PC-3 (cell line): ENCODE measurements around the gene IFNAR1. TPM values are rescaled to one million over a fixed set of nuclear protein-coding genes. Genes with fewer than 3 reads are reported as not detected.

Source experiments
- ATAC-seq: fragments of 200-7000 bp; cut with Tn5 transposase; 2 replicates; pipeline ENCODE4 v1.9.1; 2020; ENCODE audit warnings: mild to moderate bottlenecking, moderate library complexity
- BruUV-seq: library from RNA; stranded (reverse); fragments of 400-500 nt; replicated peaks from 2 replicates; lab custom pipeline; 2021; lab: Mats Ljungman, UMichigan
- CTCF ChIA-PET: fragments of 300-600 bp; sonication (Branson Sonifier 250); formaldehyde crosslinking; loops from one replicate; lab custom pipeline; 2022; ENCODE audit warnings: antibody characterized with exemption; lab: Charles Lee
- POLR2A ChIA-PET: fragments of 300-600 bp; sonication (Branson Sonifier 250); formaldehyde crosslinking; loops from one replicate; lab custom pipeline; 2022; ENCODE audit warnings: antibody characterized with exemption; ENCODE audit not compliant: unreplicated experiment; lab: Charles Lee
- DNase-seq: peaks from one replicate; pipeline ENCODE4 v3.0.0-alpha.2; 2015
- H2AFZ ChIP-seq: fragments of 300-600 bp; sonication (generic); 2 replicates; pipeline ENCODE4 v1.6.0; 2016; ENCODE audit warnings: antibody characterized with exemption, low read length
- H3F3A ChIP-seq: fragments of 300-600 bp; sonication (generic); one replicate; pipeline ENCODE4 v1.6.0; 2017; ENCODE audit warnings: antibody characterized with exemption, low read length, control low read depth, mild to moderate bottlenecking; ENCODE audit not compliant: unreplicated experiment
- H3K27ac ChIP-seq: fragments of 300-600 bp; sonication (generic); 2 replicates; pipeline ENCODE4 v1.5.1; 2016; ENCODE audit warnings: mild to moderate bottlenecking, low read length
- H3K27me3 ChIP-seq: fragments of 300-600 bp; sonication (generic); 2 replicates; pipeline ENCODE4 v1.6.1; 2016; ENCODE audit warnings: low read length, mixed read lengths
- H3K36me3 ChIP-seq: fragments of 300-600 bp; sonication (generic); 2 replicates; pipeline ENCODE4 v1.6.1; 2016; ENCODE audit warnings: low read depth, mixed run types, low read length, mixed read lengths
- H3K4me1 ChIP-seq: fragments of 300-600 bp; sonication (generic); 2 replicates; pipeline ENCODE4 v1.5.1; 2016; ENCODE audit warnings: low read length; ENCODE audit not compliant: insufficient read depth
- H3K4me2 ChIP-seq: fragments of 300-600 bp; sonication (generic); 2 replicates; pipeline ENCODE4 v1.6.0; 2016; ENCODE audit warnings: low read length
- H3K4me3 ChIP-seq: fragments of 300-600 bp; sonication (generic); 2 replicates; pipeline ENCODE4 v1.5.1; 2016; ENCODE audit warnings: mild to moderate bottlenecking, low read length, mixed read lengths
- H3K79me2 ChIP-seq: fragments of 300-600 bp; sonication (generic); 2 replicates; pipeline ENCODE4 v1.6.1; 2017; ENCODE audit warnings: low read length, mixed read lengths
- H3K9ac ChIP-seq: fragments of 300-600 bp; sonication (generic); 2 replicates; pipeline ENCODE4 v1.6.0; 2016; ENCODE audit warnings: mild to moderate bottlenecking, low read length
- H3K9me2 ChIP-seq: fragments of 300-600 bp; sonication (generic); replicated peaks from 2 replicates; pipeline ENCODE4 v1.6.1; 2016; ENCODE audit warnings: mixed run types, low read length, mixed read lengths
- H3K9me3 ChIP-seq: fragments of 300-600 bp; sonication (generic); 2 replicates; pipeline ENCODE4 v1.6.1; 2016; ENCODE audit warnings: low read length, mixed read lengths
- H4K20me1 ChIP-seq: fragments of 300-600 bp; sonication (generic); 2 replicates; pipeline ENCODE4 v1.6.1; 2016; ENCODE audit warnings: low read length, mixed read lengths
- EZH2 ChIP-seq: fragments of 300-600 bp; sonication (generic); IDR thresholded peaks from one replicate; pipeline ENCODE4 v1.6.1; 2017; ENCODE audit warnings: antibody characterized with exemption, mild to moderate bottlenecking, low read length; ENCODE audit not compliant: unreplicated experiment
- EZH2phosphoT487 ChIP-seq: fragments of 300-600 bp; sonication (generic); IDR thresholded peaks from 2 replicates; pipeline ENCODE4 v1.6.1; 2018; ENCODE audit warnings: mild to moderate bottlenecking, antibody characterized with exemption, low read length, borderline replicate concordance
- intact Hi-C: fragments of 100-400 bp; cut with micrococcal nuclease; formaldehyde crosslinking; loops from 2 replicates; pipeline ENCODE4 v1.9.0; 2023
- total RNA-seq: library from RNA; depleted of rRNA; stranded (reverse); fragments of >200 nt; gene quantifications from 2 replicates; pipeline ENCODE4 v1.2.3, GENCODE V29; 2014
- TF ChIP-seq, protein P1 (sequence below): fragments of 300-600 bp; sonication (generic); conservative IDR thresholded peaks from 2 replicates; pipeline ENCODE4 v1.5.1; 2017; ENCODE audit warnings: antibody characterized with exemption, low read depth, mild to moderate bottlenecking, low read length

IFNAR1 gene
- total RNA-seq, 1 experiment from 2014 or later = 13.2 TPM

DNA sequence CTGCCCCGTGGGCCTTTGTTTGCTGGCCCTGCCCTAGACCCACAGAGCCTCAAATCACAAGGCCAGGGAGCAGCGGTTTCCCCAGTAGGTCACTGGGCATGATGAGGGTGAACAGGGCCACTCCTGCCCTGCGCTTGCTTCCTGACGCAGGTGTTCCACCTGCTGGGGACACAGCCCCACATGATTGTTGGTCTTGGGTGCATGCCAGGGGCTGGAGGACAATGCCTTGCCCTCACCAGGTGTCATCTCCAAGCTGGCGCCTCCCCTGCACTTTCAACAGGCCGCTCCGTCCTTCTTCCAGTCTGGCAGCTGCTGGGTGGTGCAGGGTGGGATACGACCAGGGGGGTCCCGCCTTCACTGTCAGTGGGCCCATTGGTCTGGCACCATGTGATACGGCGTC, 34.3 kb upstream of the IFNAR1 start:
- ChIA-PET POLR2A (no interaction called here), CTCF (no interaction called here)
- Histone ChIP-seq H3K4me1 (peaks cover 15% of the 10 kb centered on the region), H2AFZ (no peak overlapping the region), H3F3A (no peaks in the 10 kb centered on the region), H3K27ac (no peak overlapping the region), H3K4me3 (no peak overlapping the region), H3K27me3 (no peaks in the 10 kb centered on the region), H3K9me3 (no peaks in the 10 kb centered on the region), H3K9ac (no peak overlapping the region), H3K79me2 (no peaks in the 10 kb centered on the region), H3K4me2 (no peak overlapping the region), H3K9me2 (no peaks in the 10 kb centered on the region), H4K20me1 (no peaks in the 10 kb centered on the region), H3K36me3 (no peaks in the 10 kb centered on the region)
- DNase-seq (no peak), ATAC-seq (no peak)
- intact Hi-C loops = no loop called here
- BruUV-seq = no TSS peak
- TF ChIP-seq EZH2 (no peak), EZH2phosphoT487 (no peak)
- TF ChIP-seq, protein P1, sequence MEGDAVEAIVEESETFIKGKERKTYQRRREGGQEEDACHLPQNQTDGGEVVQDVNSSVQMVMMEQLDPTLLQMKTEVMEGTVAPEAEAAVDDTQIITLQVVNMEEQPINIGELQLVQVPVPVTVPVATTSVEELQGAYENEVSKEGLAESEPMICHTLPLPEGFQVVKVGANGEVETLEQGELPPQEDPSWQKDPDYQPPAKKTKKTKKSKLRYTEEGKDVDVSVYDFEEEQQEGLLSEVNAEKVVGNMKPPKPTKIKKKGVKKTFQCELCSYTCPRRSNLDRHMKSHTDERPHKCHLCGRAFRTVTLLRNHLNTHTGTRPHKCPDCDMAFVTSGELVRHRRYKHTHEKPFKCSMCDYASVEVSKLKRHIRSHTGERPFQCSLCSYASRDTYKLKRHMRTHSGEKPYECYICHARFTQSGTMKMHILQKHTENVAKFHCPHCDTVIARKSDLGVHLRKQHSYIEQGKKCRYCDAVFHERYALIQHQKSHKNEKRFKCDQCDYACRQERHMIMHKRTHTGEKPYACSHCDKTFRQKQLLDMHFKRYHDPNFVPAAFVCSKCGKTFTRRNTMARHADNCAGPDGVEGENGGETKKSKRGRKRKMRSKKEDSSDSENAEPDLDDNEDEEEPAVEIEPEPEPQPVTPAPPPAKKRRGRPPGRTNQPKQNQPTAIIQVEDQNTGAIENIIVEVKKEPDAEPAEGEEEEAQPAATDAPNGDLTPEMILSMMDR = no peak

- Histone ChIP-seq H3K4me2 (no peak overlapping the region), H3K4me3 (no peak overlapping the region), H3K9ac (no peak overlapping the region), H3K27me3 (no peaks in the 10 kb centered on the region), H4K20me1 (no peaks in the 10 kb centered on the region), H3K79me2 (no peaks in the 10 kb centered on the region), H3K36me3 (no peaks in the 10 kb centered on the region), H3K9me3 (no peaks in the 10 kb centered on the region), H2AFZ (no peak overlapping the region), H3K27ac (no peak overlapping the region), H3K4me1 (peaks cover 10% of the 10 kb centered on the region), H3K9me2 (no peaks in the 10 kb centered on the region), H3F3A (no peaks in the 10 kb centered on the region)
- POLR2A ChIA-PET = no interaction called here
- DNase-seq (no peak), ATAC-seq (no peak)
- TF ChIP-seq EZH2phosphoT487 = no peak
- TF ChIP-seq EZH2 = no peak
- TF ChIP-seq, protein P1 = no peak
- intact Hi-C loops = no loop called here
- CTCF ChIA-PET = no interaction called here
- no TSS peak for BruUV-seq
Measured at GRCh38 chr21:33291686-33292085, 33.1 kb upstream of the IFNAR1 start.

DNA sequence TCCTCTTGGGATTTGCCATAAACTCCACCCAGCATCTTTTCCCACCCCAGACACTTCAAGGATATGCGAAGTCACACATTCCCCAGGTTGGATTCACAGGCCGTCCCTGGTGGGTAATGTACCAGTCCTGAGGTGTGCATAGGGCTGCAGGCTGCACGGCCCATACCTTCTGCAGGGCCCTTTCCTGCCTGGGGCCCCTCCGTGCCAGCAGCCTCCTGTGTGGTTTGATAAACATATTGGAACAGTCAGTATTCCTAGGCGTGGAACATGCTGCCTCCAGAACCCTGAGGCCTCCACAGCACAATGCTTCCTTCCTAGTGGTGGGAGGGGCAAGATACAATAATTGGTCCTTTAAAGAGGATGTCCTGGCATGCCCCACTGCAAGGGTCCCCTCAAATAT, 32.0 kb upstream of the IFNAR1 start:
- CTCF ChIA-PET = no interaction called here
- POLR2A ChIA-PET = no interaction called here
- Histone ChIP-seq H3K9ac (no peak overlapping the region), H4K20me1 (no peaks in the 10 kb centered on the region), H3K27me3 (no peaks in the 10 kb centered on the region), H3K9me3 (no peaks in the 10 kb centered on the region), H3K4me1 (no peaks in the 10 kb centered on the region), H3K36me3 (no peaks in the 10 kb centered on the region), H3K79me2 (no peaks in the 10 kb centered on the region), H3K9me2 (no peaks in the 10 kb centered on the region), H2AFZ (no peak overlapping the region), H3K27ac (no peak overlapping the region), H3K4me2 (no peak overlapping the region), H3K4me3 (no peak overlapping the region), H3F3A (no peaks in the 10 kb centered on the region)
- DNase-seq = no peak
- intact Hi-C loops = no loop called here
- TF ChIP-seq, protein P1 = no peak
- TF ChIP-seq EZH2phosphoT487 (no peak), EZH2 (no peak)
- BruUV-seq = no TSS peak
- no peak for ATAC-seq
